HEK293T (cell line): ENCODE data around the gene KREMEN1.

Experiments
- ARNT ChIP-seq: fragments of 450-650 bp; IDR thresholded peaks from 2 replicates; pipeline ENCODE4 v1.6.1; 2017; ENCODE audit warnings: mild to moderate bottlenecking
- BHLHE40 ChIP-seq: fragments of 450-650 bp; IDR thresholded peaks from 2 replicates; pipeline ENCODE4 v1.6.1; 2016; ENCODE audit warnings: mild to moderate bottlenecking, moderate library complexity, borderline replicate concordance
- CTBP1 ChIP-seq: fragments of 450-650 bp; IDR thresholded peaks from 2 replicates; pipeline ENCODE4 v1.6.1; 2016; ENCODE audit warnings: borderline replicate concordance
- ELF4 ChIP-seq: fragments of 450-650 bp; IDR thresholded peaks from 2 replicates; pipeline ENCODE4 v1.6.1; 2017; ENCODE audit warnings: antibody characterized with exemption
- FOXK2 ChIP-seq: fragments of 450-650 bp; IDR thresholded peaks from 2 replicates; pipeline ENCODE4 v1.6.1; 2016; ENCODE audit warnings: mild to moderate bottlenecking
- FOXM1 ChIP-seq: fragments of 450-650 bp; IDR thresholded peaks from 2 replicates; pipeline ENCODE4 v1.6.1; 2017; ENCODE audit warnings: mild to moderate bottlenecking, borderline replicate concordance
- L3MBTL2 ChIP-seq: fragments of 450-650 bp; conservative IDR thresholded peaks from 2 replicates; pipeline ENCODE4 v1.6.1; 2016; ENCODE audit warnings: mild to moderate bottlenecking
- NFRKB ChIP-seq: fragments of 450-650 bp; IDR thresholded peaks from 2 replicates; pipeline ENCODE4 v1.6.1; 2016; ENCODE audit warnings: mild to moderate bottlenecking, moderate library complexity
- PKNOX1 ChIP-seq: fragments of 450-650 bp; IDR thresholded peaks from 2 replicates; pipeline ENCODE4 v1.6.1; 2016
- SP1 ChIP-seq: fragments of 450-650 bp; IDR thresholded peaks from 2 replicates; pipeline ENCODE4 v1.6.1; 2017
- SUZ12 ChIP-seq: fragments of 450-650 bp; IDR thresholded peaks from 2 replicates; pipeline ENCODE4 v1.6.1; 2016; ENCODE audit warnings: mild to moderate bottlenecking
- TARDBP ChIP-seq: fragments of 450-650 bp; IDR thresholded peaks from 2 replicates; pipeline ENCODE4 v1.6.1; 2016
- ZNF384 ChIP-seq: fragments of 450-650 bp; IDR thresholded peaks from 2 replicates; pipeline ENCODE4 v1.6.1; 2016

- TF ChIP-seq BHLHE40 (no peak), FOXM1 (no peak), SUZ12 (no peak), NFRKB (no peak), FOXK2 (no peak), ELF4 (no peak), SP1 (no peak), ARNT (no peak), CTBP1 (no peak), L3MBTL2 (no peak), ZNF384 (no peak), TARDBP (no peak), PKNOX1 (no peak)
These were observed 112.1 kb downstream of the KREMEN1 start for GRCh38 chr22:29184849-29185490.
